A172 (cell line): ENCODE results near the gene NLRP14. TPM values are rescaled to one million over a fixed set of nuclear protein-coding genes. Genes with fewer than 3 reads are reported as not detected.

Experiments used
- DNase-seq: peaks from one replicate; pipeline ENCODE4 v3.0.0-alpha.2; 2015; ENCODE audit warnings: low spot score
- total RNA-seq: library from RNA; depleted of rRNA; stranded (reverse); fragments of >200 nt; shearing (Covaris generic); gene quantifications from 2 replicates; pipeline ENCODE4 v1.2.3, GENCODE V29; 2014; rRNA removed

The NLRP14 gene, protein sequence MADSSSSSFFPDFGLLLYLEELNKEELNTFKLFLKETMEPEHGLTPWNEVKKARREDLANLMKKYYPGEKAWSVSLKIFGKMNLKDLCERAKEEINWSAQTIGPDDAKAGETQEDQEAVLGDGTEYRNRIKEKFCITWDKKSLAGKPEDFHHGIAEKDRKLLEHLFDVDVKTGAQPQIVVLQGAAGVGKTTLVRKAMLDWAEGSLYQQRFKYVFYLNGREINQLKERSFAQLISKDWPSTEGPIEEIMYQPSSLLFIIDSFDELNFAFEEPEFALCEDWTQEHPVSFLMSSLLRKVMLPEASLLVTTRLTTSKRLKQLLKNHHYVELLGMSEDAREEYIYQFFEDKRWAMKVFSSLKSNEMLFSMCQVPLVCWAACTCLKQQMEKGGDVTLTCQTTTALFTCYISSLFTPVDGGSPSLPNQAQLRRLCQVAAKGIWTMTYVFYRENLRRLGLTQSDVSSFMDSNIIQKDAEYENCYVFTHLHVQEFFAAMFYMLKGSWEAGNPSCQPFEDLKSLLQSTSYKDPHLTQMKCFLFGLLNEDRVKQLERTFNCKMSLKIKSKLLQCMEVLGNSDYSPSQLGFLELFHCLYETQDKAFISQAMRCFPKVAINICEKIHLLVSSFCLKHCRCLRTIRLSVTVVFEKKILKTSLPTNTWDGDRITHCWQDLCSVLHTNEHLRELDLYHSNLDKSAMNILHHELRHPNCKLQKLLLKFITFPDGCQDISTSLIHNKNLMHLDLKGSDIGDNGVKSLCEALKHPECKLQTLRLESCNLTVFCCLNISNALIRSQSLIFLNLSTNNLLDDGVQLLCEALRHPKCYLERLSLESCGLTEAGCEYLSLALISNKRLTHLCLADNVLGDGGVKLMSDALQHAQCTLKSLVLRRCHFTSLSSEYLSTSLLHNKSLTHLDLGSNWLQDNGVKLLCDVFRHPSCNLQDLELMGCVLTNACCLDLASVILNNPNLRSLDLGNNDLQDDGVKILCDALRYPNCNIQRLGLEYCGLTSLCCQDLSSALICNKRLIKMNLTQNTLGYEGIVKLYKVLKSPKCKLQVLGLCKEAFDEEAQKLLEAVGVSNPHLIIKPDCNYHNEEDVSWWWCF
- 0.02 TPM in 1 of 2 replicates, not detected in the other for total RNA-seq

DNA sequence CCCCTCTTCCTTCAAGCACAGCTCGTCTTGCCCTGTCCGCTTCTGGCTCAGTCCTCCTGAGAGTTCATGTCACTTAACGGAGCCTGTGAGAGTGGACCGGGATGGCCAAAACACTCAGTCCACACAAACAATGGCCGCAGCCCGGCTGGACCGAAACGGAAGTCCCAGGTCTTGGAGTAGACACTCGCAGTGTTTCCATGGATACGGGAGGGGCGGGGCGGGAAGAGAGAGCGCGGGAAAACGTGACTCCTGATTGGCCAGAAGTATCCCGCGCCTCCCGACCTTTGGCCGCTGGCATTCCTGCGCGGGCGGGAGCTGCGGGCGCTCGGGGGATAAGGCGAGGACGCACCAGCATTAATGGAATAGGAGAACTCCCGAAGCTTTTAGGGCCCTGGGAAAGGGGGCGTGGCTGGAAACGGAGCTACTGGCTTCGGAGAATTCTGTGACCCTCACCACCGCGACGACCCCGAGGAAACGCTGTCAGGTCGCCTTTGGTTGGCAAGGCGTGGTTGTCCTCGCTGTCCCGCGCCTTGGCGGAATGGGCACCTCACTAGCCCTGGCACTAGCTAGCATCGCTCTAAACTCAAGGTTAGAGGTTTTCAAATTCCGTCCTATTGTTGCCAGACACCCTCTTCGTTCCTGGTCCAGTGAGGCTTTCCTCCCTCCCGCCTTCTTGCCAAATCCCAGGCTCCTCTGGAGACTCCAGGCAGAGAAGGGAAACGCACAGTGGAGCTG lies at the start of gene NLRP14, which contains the start of gene ZNF214:
Gene NLRP14 (plus strand): TSS at position 297 of the 735 bp plus-strand sequence. CDS start 18,108 bp downstream, outside the sequence.
Gene ZNF214 (minus strand): TSS at position 164 of the 735 bp plus-strand sequence. CDS start 17,511 bp downstream, outside the sequence.
- DNase-seq = peak; percentile 73

DNA sequence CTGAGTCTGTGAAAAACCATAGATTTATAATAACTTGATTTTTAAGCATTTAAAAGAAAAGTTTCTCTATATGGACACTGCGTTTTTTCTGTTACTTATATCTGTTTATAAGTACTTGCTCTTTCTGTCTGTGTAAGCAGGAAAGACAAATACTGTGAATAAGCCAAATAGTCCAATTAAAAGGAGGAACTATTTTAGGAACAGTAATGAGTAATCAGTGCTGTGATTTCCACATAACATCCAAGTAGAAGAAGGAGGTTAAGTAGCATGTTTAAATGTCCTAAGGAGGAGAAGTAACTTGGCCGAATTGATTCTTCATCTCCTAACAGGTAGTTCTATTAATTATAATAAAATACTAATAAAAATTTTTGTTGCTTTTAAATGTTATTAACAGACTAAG lies 40.9 kb upstream of the NLRP14 start:
- DNase-seq = no peak

- no peak for DNase-seq
Observed at GRCh38 chr11:6986487-6986886, 33.8 kb upstream of the NLRP14 start.

DNA sequence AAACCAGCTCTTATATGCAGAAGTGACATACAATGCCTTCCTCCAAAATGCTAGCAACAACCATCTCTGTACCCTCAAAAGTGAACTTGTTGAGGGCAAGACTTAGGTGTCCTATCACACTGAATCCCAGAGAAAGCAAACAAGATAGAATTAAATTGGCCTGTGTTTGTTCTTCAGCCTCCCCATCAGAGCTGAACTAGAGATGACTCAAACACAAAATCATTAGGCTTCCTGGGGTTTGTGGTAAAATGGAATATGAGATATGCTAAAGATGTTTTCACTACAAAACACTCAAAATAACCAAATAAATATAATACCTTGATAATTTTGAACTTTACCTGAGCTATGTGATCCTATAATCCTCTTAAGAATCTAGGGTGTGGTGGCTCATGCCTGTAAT lies 31.8 kb upstream of the NLRP14 start:
- no peak for DNase-seq

- no peak for DNase-seq
Observed at GRCh38 chr11:6991227-6991626, 29.1 kb upstream of the NLRP14 start.

DNA sequence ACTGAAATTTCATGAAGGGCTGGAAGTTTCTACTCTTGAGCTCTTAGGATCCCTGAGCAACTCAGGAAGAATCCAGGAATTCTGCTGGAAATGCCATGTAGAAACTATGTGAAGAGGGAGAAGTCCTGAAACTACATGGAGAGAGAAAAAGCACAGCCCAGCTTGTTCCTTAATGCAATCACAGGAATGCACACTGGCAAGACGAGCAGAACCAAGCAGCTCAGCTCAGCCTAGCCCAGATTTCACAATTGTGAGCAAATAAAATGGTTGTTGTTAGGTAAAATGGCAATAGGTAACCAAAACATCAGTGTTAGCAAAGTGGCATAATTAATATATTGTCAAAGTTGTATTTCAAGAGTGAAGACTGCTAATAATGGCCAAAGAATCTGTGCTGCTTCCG lies 28.3 kb upstream of the NLRP14 start:
- DNase-seq = no peak

- peak; percentile 2 for DNase-seq
Observed at GRCh38 chr11:6992457-6993417, 27.5 kb upstream of the NLRP14 start.

- no peak for DNase-seq
Observed at GRCh38 chr11:6995703-6996102, 24.6 kb upstream of the NLRP14 start.

GRCh38 chr11:7004482-7004881 lies 15.8 kb upstream of the NLRP14 start:
- peak; percentile 22 for DNase-seq

GRCh38 chr11:7014118-7014517 lies 6.2 kb upstream of the NLRP14 start:
- DNase-seq = no peak

DNA sequence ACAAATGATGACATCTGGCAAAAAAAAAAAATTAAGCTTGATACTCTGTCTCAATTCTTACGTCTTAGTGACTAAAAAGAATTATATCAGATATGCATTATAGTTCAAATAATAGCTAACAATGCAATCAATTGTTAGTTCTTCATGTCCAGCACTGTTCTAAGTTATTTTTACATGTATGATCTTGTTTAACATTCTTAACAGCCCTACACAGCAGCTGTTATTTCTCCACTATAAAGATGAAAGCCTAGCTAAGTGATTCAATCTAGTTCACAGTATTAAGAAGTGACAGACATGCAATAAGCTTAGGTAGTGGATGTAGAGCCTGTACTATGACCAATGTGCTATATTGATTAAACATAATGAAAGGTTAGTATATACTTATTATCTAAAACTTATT lies 4.3 kb upstream of the NLRP14 start:
- no peak for DNase-seq

GRCh38 chr11:7019500-7020182 lies 638 bp upstream of the NLRP14 start:
- DNase-seq = no peak

DNA sequence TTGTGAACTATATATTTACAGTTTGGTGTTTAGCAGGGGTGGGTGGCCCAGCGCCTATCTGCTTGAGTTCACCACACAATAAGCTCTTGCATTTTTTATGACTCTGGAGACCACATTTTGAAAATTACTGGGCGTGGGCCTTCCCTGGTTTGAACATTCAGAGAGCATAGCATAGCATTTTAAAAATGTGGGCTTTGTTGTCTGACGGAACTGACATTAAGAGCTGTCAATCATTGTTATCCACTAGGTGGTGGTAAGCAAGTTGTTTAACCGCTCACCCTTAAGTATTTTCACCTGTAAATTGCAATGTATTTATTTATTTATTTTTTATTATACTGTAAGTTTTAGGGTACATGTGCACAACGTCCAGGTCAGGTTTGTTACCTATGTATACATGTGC lies 1.0 kb downstream of the NLRP14 start:
- DNase-seq = no peak

- no peak for DNase-seq
Observed at GRCh38 chr11:7028141-7028540, 7.9 kb downstream of the NLRP14 start.

DNA sequence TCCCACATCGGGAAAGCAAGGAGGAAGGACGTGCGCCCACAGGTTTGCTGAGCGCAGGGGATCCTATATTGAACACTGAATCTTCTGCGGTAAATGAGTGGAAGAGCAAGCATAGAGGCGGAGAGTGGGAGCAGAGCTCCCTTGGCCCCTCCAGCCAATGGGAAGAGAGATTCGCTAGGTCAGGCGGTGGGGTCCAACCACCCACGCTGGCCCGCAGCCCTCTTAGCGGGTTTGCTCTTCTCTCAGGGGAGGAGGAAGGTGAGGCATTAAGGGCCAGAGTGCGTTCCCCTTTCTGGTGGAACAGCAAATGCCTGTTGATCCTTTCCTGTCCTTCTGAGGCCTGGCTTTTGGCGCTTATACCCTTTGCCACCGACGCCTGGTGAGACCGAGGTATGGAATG lies 10.6 kb downstream of the NLRP14 start:
- no peak for DNase-seq

GRCh38 chr11:7031471-7031871 lies 11.2 kb downstream of the NLRP14 start:
- no peak for DNase-seq

- DNase-seq = no peak
Observed at GRCh38 chr11:7032692-7033091, 12.4 kb downstream of the NLRP14 start.

DNA sequence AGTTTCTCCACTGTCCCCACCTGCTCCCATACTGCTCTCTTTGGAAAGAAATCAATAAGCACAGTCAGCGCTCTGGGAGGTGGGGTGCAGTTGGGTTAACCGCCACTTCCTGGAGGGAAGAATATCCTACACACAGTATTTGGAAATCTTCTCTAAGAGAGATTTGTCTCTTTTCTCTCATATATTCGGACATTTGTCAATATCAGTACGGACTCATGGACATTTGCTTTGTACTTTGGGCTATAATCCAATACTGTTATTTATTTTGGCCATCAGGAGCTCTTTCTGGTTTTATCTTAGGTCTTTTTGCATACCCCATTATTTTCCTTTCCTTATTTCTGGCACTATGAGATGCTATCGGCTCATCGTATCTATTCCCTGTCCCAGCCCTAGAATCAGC lies 13.7 kb downstream of the NLRP14 start:
- DNase-seq = no peak

- DNase-seq = no peak
Observed at GRCh38 chr11:7046474-7047175, 26.3 kb downstream of the NLRP14 start.
